CD4-positive, alpha-beta T cell treated with Interleukin-4 for 1 hour (primary cell): Measurements from ENCODE around the gene BICDL1.

Experiments used
- DNase-seq, 2 donors: peaks; one replicate each; pipeline ENCODE4 v3.0.0-alpha.2; 2020 to 2022

BICDL1 gene

GRCh38 chr12:120055231-120056000 is 66.4 kb downstream of the BICDL1 start:
- DNase-seq = no peak

GRCh38 chr12:120056739-120057138 is 67.7 kb downstream of the BICDL1 start:
- DNase-seq = no peak

DNA sequence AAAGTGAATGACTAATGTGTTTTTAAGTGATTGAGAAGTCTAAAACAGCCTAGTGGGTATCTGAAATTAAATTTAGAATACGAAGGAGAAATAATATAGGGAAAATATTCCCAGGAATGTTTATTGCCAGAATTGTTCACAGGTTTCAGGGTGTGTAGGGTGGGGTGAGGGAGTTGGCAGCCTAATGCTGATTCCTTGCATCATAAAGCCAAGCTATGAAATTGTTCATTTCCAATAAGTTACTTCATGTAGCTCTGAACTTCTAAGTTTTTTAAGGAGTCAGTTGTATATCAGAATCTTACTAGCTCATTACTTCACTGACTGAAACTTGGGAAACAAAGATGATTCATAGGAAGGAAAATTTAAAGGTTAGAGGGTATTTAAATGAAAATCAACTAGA is 71.2 kb downstream of the BICDL1 start:
- no peak for DNase-seq

- DNase-seq = no peak
Measured at GRCh38 chr12:120060717-120061116, 71.7 kb downstream of the BICDL1 start.

DNA sequence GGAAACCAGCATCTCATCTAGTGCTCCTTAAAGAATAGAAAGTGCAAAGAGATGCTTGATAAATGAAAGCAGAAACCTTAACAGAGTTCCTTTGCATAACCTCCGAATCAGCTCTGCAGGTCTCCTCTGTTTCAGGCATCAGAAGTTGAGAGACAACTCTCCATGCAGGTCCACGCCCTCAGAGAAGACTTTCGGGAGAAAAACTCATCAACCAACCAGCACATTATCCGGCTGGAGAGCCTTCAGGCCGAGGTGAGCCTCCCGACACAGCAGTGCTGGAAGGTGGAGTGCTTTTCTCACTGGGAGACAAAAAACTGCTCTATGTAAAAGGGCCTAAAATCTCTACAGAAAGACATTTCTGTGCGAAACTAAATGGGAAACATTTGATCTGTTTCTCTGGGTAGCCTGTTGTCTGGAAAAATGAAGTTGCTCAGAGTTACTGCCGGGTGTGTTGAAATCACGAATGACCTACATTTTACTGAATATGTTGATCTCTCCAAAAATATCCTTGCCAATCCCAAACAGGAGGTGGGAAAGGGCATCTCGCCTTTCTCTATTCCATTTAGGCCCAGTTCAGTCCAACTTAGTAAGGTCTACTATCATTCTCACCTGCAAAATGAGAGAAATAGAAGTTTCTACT is 72.7 kb downstream of the BICDL1 start:
- no peak for DNase-seq

GRCh38 chr12:120062976-120063579 is 74.0 kb downstream of the BICDL1 start:
- DNase-seq = no peak

GRCh38 chr12:120064054-120064940 is 75.3 kb downstream of the BICDL1 start:
- DNase-seq = no peak

DNA sequence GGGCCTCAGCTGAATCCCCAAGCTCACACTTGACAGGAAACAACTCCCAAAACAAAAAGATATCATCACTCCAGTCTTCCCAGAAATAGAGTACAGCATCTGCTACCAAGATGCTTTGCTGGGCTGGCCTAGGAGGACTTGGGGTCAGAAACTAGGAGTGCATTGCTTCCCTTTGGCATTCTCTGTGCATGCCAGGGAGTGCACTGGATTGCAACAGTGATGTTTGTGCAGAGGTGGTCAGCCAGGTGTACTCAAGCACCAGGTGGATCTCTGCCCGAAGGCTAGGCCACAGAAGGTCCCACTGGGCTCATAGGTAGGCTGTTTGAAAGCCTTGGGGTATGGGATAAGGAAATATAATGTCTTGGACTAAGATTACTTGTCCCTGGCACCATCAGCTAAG is 76.4 kb downstream of the BICDL1 start:
- no peak for DNase-seq

- DNase-seq = no peak
Measured at GRCh38 chr12:120066341-120066740, 77.3 kb downstream of the BICDL1 start.

- DNase-seq = no peak
Measured at GRCh38 chr12:120067084-120067869, 78.2 kb downstream of the BICDL1 start.

- no peak for DNase-seq
Measured at GRCh38 chr12:120067901-120068300, 78.9 kb downstream of the BICDL1 start.

DNA sequence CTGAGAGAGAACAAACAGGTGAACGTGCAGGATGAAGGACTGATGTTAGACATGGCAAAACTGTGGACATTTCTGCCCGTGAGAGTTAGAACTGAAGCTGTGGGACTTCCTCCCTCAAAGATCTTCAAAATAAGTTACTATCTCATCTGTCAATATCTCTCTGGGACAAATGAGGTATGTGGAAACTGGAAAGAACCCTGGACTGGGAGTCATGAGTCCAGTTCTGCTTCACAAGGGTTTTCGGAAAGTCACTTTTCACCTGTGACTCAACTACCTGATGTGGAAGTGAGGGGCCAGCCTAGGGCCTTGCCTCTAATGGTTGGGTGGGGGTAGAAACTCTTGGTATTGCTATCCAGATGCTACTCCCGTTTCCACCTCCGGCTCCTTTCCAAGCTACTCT is 80.2 kb downstream of the BICDL1 start:
- no peak for DNase-seq

DNA sequence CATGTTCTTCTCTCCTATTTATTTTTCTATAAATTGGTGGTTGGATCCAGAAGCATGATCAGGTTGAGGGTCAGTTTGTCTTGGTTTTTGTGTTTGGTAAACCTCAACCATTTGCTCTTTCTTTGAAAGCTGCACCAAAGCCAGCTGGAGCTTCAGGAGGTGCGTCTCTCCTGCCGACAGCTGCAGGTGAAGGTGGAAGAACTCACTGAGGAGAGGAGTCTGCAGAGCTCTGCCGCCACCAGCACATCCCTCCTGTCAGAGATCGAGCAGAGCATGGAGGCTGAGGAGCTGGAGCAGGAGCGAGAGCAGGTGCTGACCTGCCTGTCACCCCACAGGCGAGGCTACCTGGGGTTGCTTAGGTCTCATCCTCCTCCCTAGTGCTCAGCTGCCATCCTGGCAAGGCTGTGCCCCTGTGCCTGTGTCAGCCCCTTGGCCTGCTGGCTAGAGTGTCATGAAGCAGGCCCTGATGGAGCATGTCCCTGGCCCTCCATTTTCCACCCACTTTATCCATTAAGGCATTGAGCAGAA is 82.5 kb downstream of the BICDL1 start:
- DNase-seq = no peak

GRCh38 chr12:120072472-120073249 is 83.6 kb downstream of the BICDL1 start:
- DNase-seq = no peak

GRCh38 chr12:120075034-120075616 is 86.1 kb downstream of the BICDL1 start:
- DNase-seq = peak in 1 of 2 donors; percentile 24

GRCh38 chr12:120076651-120077050 is 87.6 kb downstream of the BICDL1 start:
- DNase-seq = no peak

DNA sequence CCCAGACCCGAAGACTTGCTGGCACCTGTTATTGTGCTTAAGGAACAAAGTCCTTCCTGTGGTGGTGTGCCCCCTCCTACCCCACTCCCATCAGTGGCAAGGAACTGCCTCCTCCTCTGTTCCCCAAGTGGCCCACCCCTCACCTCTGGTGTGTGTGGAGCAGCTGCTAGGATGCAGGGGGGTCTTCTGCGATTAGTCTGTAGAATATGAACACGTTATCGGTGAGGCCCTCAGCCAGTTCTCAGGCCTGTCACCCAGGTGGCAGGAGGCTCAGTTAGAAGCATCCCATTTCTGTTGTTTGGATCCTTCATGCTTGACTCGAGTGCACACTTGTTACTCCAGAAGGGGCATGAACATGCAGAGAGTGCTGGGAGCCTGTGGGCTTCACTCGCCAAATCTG is 88.2 kb downstream of the BICDL1 start:
- no peak for DNase-seq

DNA sequence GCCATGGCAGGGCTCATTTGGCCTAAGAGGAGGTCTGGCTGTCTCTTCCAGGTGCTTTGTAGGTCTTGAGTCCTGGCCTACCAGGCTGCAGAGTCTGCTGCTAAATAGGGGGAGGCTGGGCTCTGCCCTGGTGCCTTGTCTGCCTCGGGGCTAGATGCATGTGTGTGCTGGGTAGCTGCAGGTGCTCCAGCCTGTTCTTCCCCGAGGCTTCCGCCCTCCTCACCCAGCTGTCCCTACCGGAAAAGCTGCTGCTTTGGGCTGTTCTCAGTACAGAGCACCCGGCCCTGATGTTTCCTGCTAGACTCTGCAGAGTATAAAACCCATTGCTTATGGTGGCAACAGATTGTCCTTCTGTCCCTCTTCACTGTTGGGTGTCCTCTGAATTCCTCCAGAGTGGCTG is 89.8 kb downstream of the BICDL1 start:
- DNase-seq = peak in 1 of 2 donors; percentile 14

DNA sequence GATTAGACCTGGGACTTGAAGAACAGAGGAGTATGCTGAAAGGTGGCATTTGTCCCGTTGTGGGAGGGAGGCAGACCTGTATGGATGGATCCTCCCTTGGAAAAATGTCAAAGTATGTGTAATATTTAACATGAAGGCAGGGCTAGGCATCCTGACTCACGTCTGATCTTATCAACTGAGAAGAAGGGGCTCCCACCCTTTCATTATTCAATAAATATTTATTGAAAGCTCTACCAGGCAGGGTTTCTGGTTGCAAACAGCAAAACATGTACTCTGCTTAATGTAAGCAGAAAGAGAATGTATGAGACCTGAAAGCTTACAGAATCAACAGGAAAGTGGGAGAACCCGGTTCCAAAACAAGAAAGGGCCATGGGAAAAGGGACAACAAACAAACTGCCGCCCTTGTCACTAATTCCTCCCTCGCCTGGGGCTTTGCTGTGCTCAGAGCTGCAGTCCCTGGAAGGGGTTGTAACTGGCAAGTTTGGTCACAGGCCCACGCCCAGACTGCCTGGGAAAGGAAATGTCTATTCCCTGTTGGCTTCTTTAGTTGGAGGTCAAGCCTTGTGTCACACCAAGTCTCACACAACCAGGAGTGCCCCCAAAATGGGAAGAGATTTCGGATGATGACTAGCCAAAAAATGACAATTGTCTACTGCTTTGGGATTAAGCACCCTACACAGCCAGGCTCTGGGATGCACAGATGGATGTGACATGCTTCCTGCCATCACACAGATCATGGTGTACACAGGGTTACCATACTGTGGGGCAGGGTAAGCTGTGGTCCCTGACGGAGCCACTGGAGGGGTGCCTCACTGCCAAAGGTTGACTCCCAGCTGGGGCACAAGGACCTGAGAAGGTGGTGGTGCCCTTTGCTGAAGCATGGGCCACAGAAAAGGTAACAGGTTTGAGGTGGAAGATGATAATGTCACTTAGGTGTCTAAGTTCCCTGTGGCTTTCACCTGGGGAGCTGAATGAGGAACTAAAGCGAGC is 90.7 kb downstream of the BICDL1 start:
- no peak for DNase-seq

DNA sequence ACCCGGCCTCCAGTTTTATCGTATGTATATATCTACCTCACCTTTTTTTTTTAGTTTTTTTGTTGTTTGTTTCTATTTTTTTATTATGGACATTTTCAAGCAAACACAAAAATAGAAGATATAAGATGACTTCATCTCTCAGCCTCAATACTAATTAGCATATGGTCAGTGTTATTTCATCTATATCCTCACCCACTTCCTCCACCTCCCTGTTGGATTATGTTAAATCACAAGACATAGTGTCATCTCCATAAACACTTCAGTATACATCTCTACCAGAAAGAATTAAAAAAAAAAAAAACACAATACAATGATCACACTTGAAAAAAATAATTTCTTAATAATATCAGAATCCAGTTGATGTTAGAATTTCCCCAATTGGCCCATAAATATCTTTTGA is 92.6 kb downstream of the BICDL1 start:
- DNase-seq = no peak
